Activated CD4-positive, alpha-beta T cell treated with anti-CD3 and anti-CD28 coated beads for 1 hour (primary cell): Measurements from ENCODE around the gene CFHR2.
"Not testable (repeated sequence)": the region's sequence is repeated elsewhere in the genome, so short reads cannot be mapped to it uniquely, and the experiment has no call there.

Experiments used
- DNase-seq: peaks from one replicate; pipeline ENCODE4 v3.0.0-alpha.2; 2020

CFHR2 gene

GRCh38 chr1:196943568-196943967, at the start of gene CFHR2:
Gene CFHR2 (plus strand): TSS chr1:196943738. CDS start chr1:196943881, 143 bp downstream.
- DNase-seq, result not testable (repeated sequence)

GRCh38 chr1:196896355-196896754, 47.2 kb upstream of the CFHR2 start:
- DNase-seq, result no peak

GRCh38 chr1:196897158-196897828, 46.2 kb upstream of the CFHR2 start:
- DNase-seq, result no peak

GRCh38 chr1:196902344-196902743, 41.2 kb upstream of the CFHR2 start:
- DNase-seq, result no peak

- DNase-seq, result no peak
These were observed 33.3 kb upstream of the CFHR2 start for GRCh38 chr1:196910215-196910614.

GRCh38 chr1:196912283-196912682, 31.3 kb upstream of the CFHR2 start:
- not testable (repeated sequence) for DNase-seq

GRCh38 chr1:196926839-196927238, 16.7 kb upstream of the CFHR2 start:
- not testable (repeated sequence) for DNase-seq

GRCh38 chr1:196932853-196933252, 10.7 kb upstream of the CFHR2 start:
- DNase-seq, result not testable (repeated sequence)

- no peak for DNase-seq
These were observed 9.9 kb upstream of the CFHR2 start for GRCh38 chr1:196933531-196934189.

GRCh38 chr1:196941474-196941873, 2.1 kb upstream of the CFHR2 start:
- DNase-seq, result not testable (repeated sequence)

GRCh38 chr1:196951711-196952394, 8.3 kb downstream of the CFHR2 start:
- no peak for DNase-seq

- DNase-seq, result no peak
These were observed 11.2 kb downstream of the CFHR2 start for GRCh38 chr1:196954778-196955177.

GRCh38 chr1:196955926-196956325, 12.4 kb downstream of the CFHR2 start:
- DNase-seq, result no peak

- DNase-seq, result no peak
These were observed 17.3 kb downstream of the CFHR2 start for GRCh38 chr1:196960854-196961253.

GRCh38 chr1:196970182-196970581, 26.6 kb downstream of the CFHR2 start:
- DNase-seq, result no peak

- no peak for DNase-seq
These were observed 32.7 kb downstream of the CFHR2 start for GRCh38 chr1:196976278-196976677.

- DNase-seq, result no peak
These were observed 33.7 kb downstream of the CFHR2 start, which contains the start of gene CFHR5 for GRCh38 chr1:196977278-196977677. Gene CFHR5 (plus strand): TSS chr1:196977556. CDS start chr1:196977665, 109 bp downstream.

GRCh38 chr1:196980859-196981258, 37.3 kb downstream of the CFHR2 start:
- DNase-seq, result no peak

- DNase-seq, result not testable (repeated sequence)
These were observed 38.7 kb downstream of the CFHR2 start for GRCh38 chr1:196982247-196982646.

GRCh38 chr1:196991919-196992651, 48.5 kb downstream of the CFHR2 start:
- DNase-seq, result not testable (repeated sequence)

- no peak for DNase-seq
These were observed 50.4 kb downstream of the CFHR2 start for GRCh38 chr1:196993916-196994315.

- no peak for DNase-seq
These were observed 53.9 kb downstream of the CFHR2 start for GRCh38 chr1:196997423-196997822.

- no peak for DNase-seq
These were observed 58.3 kb downstream of the CFHR2 start for GRCh38 chr1:197001828-197002227.
